ENCODE data around the gene TMCC1. TPM values are rescaled to one million over a fixed set of nuclear protein-coding genes. Genes with fewer than 3 reads are reported as not detected.

TMCC1 gene
- total RNA-seq (10 to 100 TPM; 10.2 to 11.6 TPM), polyA plus RNA-seq (10 to 100 TPM; 10.4 to 60.0 TPM)

GRCh38 chr3:129893581-129894070, at the start of gene TMCC1:
Gene TMCC1, minus strand, starts transcription at chr3:129893711.
- TF ChIP-seq GABPA (IDR thresholded peaks at IDR 0.05 in 1 of 2, conservative IDR thresholded peaks at IDR 0.05 in 1 of 2) (no peak), RXRA (IDR thresholded peaks at IDR 0.05) (no peak), EGR1 (IDR thresholded peaks at IDR 0.05; ENCODE audit: low read depth in 2 of 2) (peak in 1 of 2 donors; percentile 9), YY1 (IDR thresholded peaks at IDR 0.05) (no peak), CTCF (IDR thresholded peaks at IDR 0.05; ENCODE audit: low read depth, low read length, missing input control) (no peak), ATF3 (IDR thresholded peaks at IDR 0.05) (no peak), JUND (IDR thresholded peaks at IDR 0.05) (no peak), HNF4G (IDR thresholded peaks at IDR 0.05) (no peak), SP1 (IDR thresholded peaks at IDR 0.05) (peak; percentile 39), MAX (IDR thresholded peaks at IDR 0.05) (peak; percentile 42), ZBTB33 (IDR thresholded peaks at IDR 0.05) (no peak), FOXA1 (IDR thresholded peaks at IDR 0.05) (no peak)
- H3K9ac ChIP-seq (ENCODE audit: low read depth in 1 of 2, low read length in 2 of 2) = peak within 1 kb of the TSS; percentile 82 to 88
- H3K4me3 ChIP-seq (ENCODE audit: low read depth in 1 of 3, low read length in 3 of 3) = peak within 1 kb of the TSS; percentile 77 to 91 (median 88)
- peaks cover 4 to 26% (median 9%) of the 10 kb centered on the region in 4 donors for H3K4me1 ChIP-seq (ENCODE audit: control insufficient read depth in 4 of 4, insufficient read depth in 4 of 4, low read length in 3 of 4)
- no peaks in the 10 kb centered on the region for H3K9me3 ChIP-seq (ENCODE audit: control insufficient read depth in 4 of 4, low read length in 3 of 4)
- peak within 1 kb of the TSS; percentile 85 to 94 for H3K27ac ChIP-seq (ENCODE audit: low read depth in 1 of 2, low read length in 2 of 2)
- under 1% methylated on average over 60 of the region's 60 CpGs for WGBS
- no peaks in the 10 kb centered on the region for H3K27me3 ChIP-seq (ENCODE audit: control insufficient read depth in 4 of 4, insufficient read depth in 4 of 4, low read length in 3 of 4)
- H3K36me3 ChIP-seq (ENCODE audit: control insufficient read depth in 4 of 4, insufficient read depth in 3 of 4, low read depth in 1 of 4, low read length in 3 of 4) = no peaks in the 10 kb centered on the region
- peak; percentile 84 for DNase-seq (ENCODE audit: low spot score)

GRCh38 chr3:129943020-129943419, 49.5 kb upstream of the TMCC1 start:
- H3K9ac ChIP-seq (ENCODE audit: low read depth in 1 of 2, low read length in 2 of 2) = no peak overlapping the region
- H3K27me3 ChIP-seq (ENCODE audit: control insufficient read depth in 4 of 4, insufficient read depth in 4 of 4, low read length in 3 of 4) = no peaks in the 10 kb centered on the region
- peaks cover 0 to 7% (median 4%) of the 10 kb centered on the region in 4 donors for H3K9me3 ChIP-seq (ENCODE audit: control insufficient read depth in 4 of 4, low read length in 3 of 4)
- H3K36me3 ChIP-seq (ENCODE audit: control insufficient read depth in 4 of 4, insufficient read depth in 3 of 4, low read depth in 1 of 4, low read length in 3 of 4) = no peaks in the 10 kb centered on the region
- no peak overlapping the region for H3K4me3 ChIP-seq (ENCODE audit: low read depth in 1 of 3, low read length in 3 of 3)
- TF ChIP-seq EGR1 (IDR thresholded peaks at IDR 0.05; ENCODE audit: low read depth in 2 of 2) (no peak), FOXA1 (IDR thresholded peaks at IDR 0.05) (no peak), ZBTB33 (IDR thresholded peaks at IDR 0.05) (no peak), ATF3 (IDR thresholded peaks at IDR 0.05) (no peak), REST (IDR thresholded peaks at IDR 0.05) (no peak), HNF4G (IDR thresholded peaks at IDR 0.05) (no peak), YY1 (IDR thresholded peaks at IDR 0.05) (no peak)
- no peak for DNase-seq (ENCODE audit: low spot score)
- no peak overlapping the region for H3K27ac ChIP-seq (ENCODE audit: low read depth in 1 of 2, low read length in 2 of 2)
- 84% methylated on average over 3 of the region's 3 CpGs for WGBS
- no peaks in the 10 kb centered on the region for H3K4me1 ChIP-seq (ENCODE audit: control insufficient read depth in 4 of 4, insufficient read depth in 4 of 4, low read length in 3 of 4)

Data from liver (tissue), 9 donors.